ENCODE results near the gene ZC3H18. TPM values are rescaled to one million over a fixed set of nuclear protein-coding genes. Genes with fewer than 3 reads are reported as not detected.
A peak's percentile ranks its signal among the peaks of the same experiment; 100 is the strongest.

ZC3H18 gene
- total RNA-seq, 3 donors from 2014 or later: 12.5 to 14.9 (median 13.3) TPM

- Histone ChIP-seq H3K36me3 (peaks cover 4% of the 10 kb centered on the region), H3K27ac (peak overlapping the region in 1 of 2 donors; percentile 50), H3K4me1 (no peaks in the 10 kb centered on the region), H3K9me3 (no peaks in the 10 kb centered on the region), H3K4me3 (no peak overlapping the region), H3K27me3 (no peaks in the 10 kb centered on the region)
- peak; percentile 70 to 86 for DNase-seq (ENCODE audit: low spot score in 2 of 2)
- peak in 1 of 3 donors; percentile 20 for TF ChIP-seq POLR2AphosphoS5 (IDR thresholded peaks at IDR 0.05)
- no peak for TF ChIP-seq POLR2A (IDR thresholded peaks at IDR 0.05)
- TF ChIP-seq, protein P1, sequence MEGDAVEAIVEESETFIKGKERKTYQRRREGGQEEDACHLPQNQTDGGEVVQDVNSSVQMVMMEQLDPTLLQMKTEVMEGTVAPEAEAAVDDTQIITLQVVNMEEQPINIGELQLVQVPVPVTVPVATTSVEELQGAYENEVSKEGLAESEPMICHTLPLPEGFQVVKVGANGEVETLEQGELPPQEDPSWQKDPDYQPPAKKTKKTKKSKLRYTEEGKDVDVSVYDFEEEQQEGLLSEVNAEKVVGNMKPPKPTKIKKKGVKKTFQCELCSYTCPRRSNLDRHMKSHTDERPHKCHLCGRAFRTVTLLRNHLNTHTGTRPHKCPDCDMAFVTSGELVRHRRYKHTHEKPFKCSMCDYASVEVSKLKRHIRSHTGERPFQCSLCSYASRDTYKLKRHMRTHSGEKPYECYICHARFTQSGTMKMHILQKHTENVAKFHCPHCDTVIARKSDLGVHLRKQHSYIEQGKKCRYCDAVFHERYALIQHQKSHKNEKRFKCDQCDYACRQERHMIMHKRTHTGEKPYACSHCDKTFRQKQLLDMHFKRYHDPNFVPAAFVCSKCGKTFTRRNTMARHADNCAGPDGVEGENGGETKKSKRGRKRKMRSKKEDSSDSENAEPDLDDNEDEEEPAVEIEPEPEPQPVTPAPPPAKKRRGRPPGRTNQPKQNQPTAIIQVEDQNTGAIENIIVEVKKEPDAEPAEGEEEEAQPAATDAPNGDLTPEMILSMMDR (IDR thresholded peaks at IDR 0.05): no peak
- intact Hi-C loops (cut with DNase I; ENCODE audit: low total_unique reads): no loop called here
These were observed 46.1 kb downstream of the ZC3H18 start for GRCh38 chr16:88616320-88616719.

GRCh38 chr16:88616736-88617135, 46.5 kb downstream of the ZC3H18 start:
- no peaks in the 10 kb centered on the region for H3K36me3 ChIP-seq
- no peak for DNase-seq (ENCODE audit: low spot score in 2 of 2)
- H3K4me1 ChIP-seq: no peaks in the 10 kb centered on the region
- no peaks in the 10 kb centered on the region for H3K27me3 ChIP-seq
- intact Hi-C loops (cut with DNase I; ENCODE audit: low total_unique reads): no loop called here
- TF ChIP-seq, protein P1 (IDR thresholded peaks at IDR 0.05): no peak
- TF ChIP-seq POLR2AphosphoS5 (IDR thresholded peaks at IDR 0.05) (no peak), POLR2A (IDR thresholded peaks at IDR 0.05) (no peak)
- H3K27ac ChIP-seq: no peak overlapping the region
- no peaks in the 10 kb centered on the region for H3K9me3 ChIP-seq
- H3K4me3 ChIP-seq: no peak overlapping the region

DNA sequence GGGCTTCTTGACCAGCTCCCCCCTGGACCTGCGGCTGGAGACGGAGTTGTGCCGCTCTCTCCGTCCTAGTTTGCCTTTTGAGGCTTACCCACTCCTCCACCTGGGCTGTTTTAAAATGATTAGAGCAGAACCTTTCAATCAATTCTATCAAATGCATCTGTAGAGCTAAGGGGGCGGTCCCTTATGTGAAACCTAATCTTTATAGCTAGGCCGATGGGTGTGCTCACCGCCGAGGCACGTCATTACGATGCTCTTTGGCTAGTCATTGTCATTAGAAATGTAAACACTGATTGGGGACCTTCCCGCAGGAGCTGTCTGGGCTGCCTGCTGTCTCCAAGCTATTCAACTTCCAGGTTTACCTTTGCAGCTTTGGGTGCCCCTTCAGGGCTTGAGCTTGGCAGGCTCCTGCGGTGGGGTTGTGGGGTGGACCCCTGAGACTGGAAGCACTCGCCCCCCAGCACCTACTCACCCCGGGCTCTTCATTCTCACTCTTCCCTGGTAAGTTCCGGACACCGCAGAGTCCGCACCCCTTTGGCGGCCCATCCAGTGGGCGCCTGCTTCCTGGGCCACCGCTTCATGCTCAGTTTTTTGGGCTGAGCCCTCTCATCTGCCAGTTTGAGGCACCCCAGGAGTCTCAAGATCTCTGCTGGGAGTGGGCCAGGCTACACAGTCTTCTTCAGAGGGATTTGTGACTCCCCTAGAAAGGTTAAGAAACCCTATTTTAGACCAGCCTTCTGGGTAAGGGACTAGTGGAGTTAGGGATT, 47.2 kb downstream of the ZC3H18 start:
- intact Hi-C loops (cut with DNase I; ENCODE audit: low total_unique reads): no loop called here

DNA sequence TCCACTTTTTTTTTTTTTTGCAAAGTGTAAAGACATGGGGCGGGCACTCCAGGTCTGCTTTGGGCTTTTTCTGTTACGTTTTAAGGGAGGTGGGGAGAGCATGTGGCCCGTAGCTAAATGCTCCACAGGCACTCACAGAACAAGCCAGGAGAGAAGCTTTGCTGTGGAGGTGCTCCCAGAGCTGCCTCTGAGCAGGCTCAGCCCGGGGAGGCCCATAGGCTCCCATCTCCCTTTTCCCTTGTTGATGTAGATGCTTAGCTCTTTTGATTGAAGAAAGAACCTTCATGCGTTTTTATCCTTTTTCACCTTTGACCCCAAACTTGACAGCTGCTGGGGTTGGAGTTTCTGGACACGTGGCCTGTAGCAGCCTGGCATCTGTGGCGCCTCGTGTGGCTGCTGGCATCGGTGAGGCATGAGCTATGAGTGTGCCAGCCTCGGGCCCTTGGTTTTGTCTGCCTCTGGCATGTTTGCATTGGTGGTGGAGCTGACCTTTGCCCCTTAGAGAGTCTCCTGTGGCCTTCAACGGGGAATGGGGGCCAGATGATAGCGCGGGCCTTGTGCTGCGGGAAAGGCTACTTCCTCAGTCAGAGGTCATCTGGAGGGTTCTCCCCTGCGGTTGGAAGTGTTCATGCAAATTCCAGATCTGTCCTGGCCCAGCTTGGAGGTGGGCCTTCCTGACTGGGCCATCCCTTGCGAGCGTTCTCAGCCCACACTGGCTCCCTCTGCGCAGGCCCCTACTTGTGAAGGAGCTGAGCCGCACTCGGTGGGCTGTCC, 48.2 kb downstream of the ZC3H18 start:
- H3K4me3 ChIP-seq: no peak overlapping the region

More for the DNA sequence above, 47.2 kb downstream of the ZC3H18 start:
- Histone ChIP-seq H3K27me3 (no peaks in the 10 kb centered on the region), H3K9me3 (no peaks in the 10 kb centered on the region), H3K4me1 (no peaks in the 10 kb centered on the region), H3K4me3 (no peak overlapping the region), H3K36me3 (no peaks in the 10 kb centered on the region), H3K27ac (no peak overlapping the region)
- no peak for DNase-seq (ENCODE audit: low spot score in 2 of 2)
- no peak for TF ChIP-seq POLR2AphosphoS5 (IDR thresholded peaks at IDR 0.05)
- no peak for TF ChIP-seq POLR2A (IDR thresholded peaks at IDR 0.05)
- TF ChIP-seq, protein P1 (IDR thresholded peaks at IDR 0.05): no peak

More for the DNA sequence above, 48.2 kb downstream of the ZC3H18 start:
- Histone ChIP-seq H3K9me3 (no peaks in the 10 kb centered on the region), H3K27ac (no peak overlapping the region), H3K36me3 (no peaks in the 10 kb centered on the region), H3K4me1 (no peaks in the 10 kb centered on the region), H3K27me3 (no peaks in the 10 kb centered on the region)
- TF ChIP-seq, protein P1 (IDR thresholded peaks at IDR 0.05): no peak
- no peak for TF ChIP-seq POLR2A (IDR thresholded peaks at IDR 0.05)
- no peak for TF ChIP-seq POLR2AphosphoS5 (IDR thresholded peaks at IDR 0.05)
- no peak for DNase-seq (ENCODE audit: low spot score in 2 of 2)
- intact Hi-C loops (cut with DNase I; ENCODE audit: low total_unique reads): no loop called here

Measured in breast epithelium (tissue), 4 donors.